ENCODE results near the gene TPCN2.

Gene TPCN2

GRCh38 chr11:69154938-69155301, 106.2 kb downstream of the TPCN2 start:
- no peak for DNase-seq

GRCh38 chr11:69155302-69156234, 106.8 kb downstream of the TPCN2 start, which contains the start of gene SMIM38:
TSS of gene SMIM38 (plus strand) at chr11:69155935. CDS start at chr11:69157847, 1,912 bp downstream.
- no peak for DNase-seq

- DNase-seq: no peak
Measured at GRCh38 chr11:69156235-69156639, 107.5 kb downstream of the TPCN2 start.

- no peak for DNase-seq
Measured at GRCh38 chr11:69156673-69157155, 108.0 kb downstream of the TPCN2 start.

GRCh38 chr11:69157156-69157821, 108.6 kb downstream of the TPCN2 start:
- DNase-seq: no peak

GRCh38 chr11:69157822-69158231, 109.1 kb downstream of the TPCN2 start:
- DNase-seq: no peak

- DNase-seq: no peak
Measured at GRCh38 chr11:69158301-69159149, 109.8 kb downstream of the TPCN2 start.

GRCh38 chr11:69159150-69159852, 110.6 kb downstream of the TPCN2 start:
- DNase-seq: no peak

- DNase-seq: peak; percentile 74
Measured at GRCh38 chr11:69160296-69161116, 111.8 kb downstream of the TPCN2 start.

GRCh38 chr11:69161117-69161407, 112.3 kb downstream of the TPCN2 start:
- DNase-seq: no peak

GRCh38 chr11:69162505-69162904, 113.8 kb downstream of the TPCN2 start:
- no peak for DNase-seq

- no peak for DNase-seq
Measured at GRCh38 chr11:69163842-69164241, 115.1 kb downstream of the TPCN2 start.

- DNase-seq: no peak
Measured at GRCh38 chr11:69164824-69165223, 116.1 kb downstream of the TPCN2 start.

- no peak for DNase-seq
Measured at GRCh38 chr11:69165775-69166174, 117.0 kb downstream of the TPCN2 start.

- peak; percentile 91 for DNase-seq
Measured at GRCh38 chr11:69166218-69167115, 117.7 kb downstream of the TPCN2 start.

GRCh38 chr11:69167130-69167915, 118.6 kb downstream of the TPCN2 start:
- DNase-seq: no peak

- no peak for DNase-seq
Measured at GRCh38 chr11:69167916-69168691, 119.4 kb downstream of the TPCN2 start.

- DNase-seq: no peak
Measured at GRCh38 chr11:69169479-69169878, 120.7 kb downstream of the TPCN2 start.

GRCh38 chr11:69170704-69171103, 122.0 kb downstream of the TPCN2 start:
- DNase-seq: no peak
